Colonic mucosa (tissue), 4 donors: Measurements from ENCODE around the gene ISG20L2. TPM values are rescaled to one million over a fixed set of nuclear protein-coding genes. Genes with fewer than 3 reads are reported as not detected.

ENCODE experiments used
- DNase-seq: peaks from one replicate; pipeline ENCODE4 v3.0.0-alpha.2; 2020
- H3K27ac ChIP-seq: fragments of 200-600 bp; one replicate; pipeline ENCODE4 v1.8.0; 2021
- H3K27me3 ChIP-seq: fragments of 200-600 bp; one replicate; pipeline ENCODE4 v1.8.0; 2021
- H3K36me3 ChIP-seq: fragments of 200-600 bp; one replicate; pipeline ENCODE4 v1.8.0; 2021
- H3K4me1 ChIP-seq: fragments of 200-600 bp; one replicate; pipeline ENCODE4 v1.8.0; 2021; ENCODE audit warnings: mild to moderate bottlenecking
- H3K4me3 ChIP-seq: fragments of 200-600 bp; one replicate; pipeline ENCODE4 v1.8.0; 2021
- H3K9ac ChIP-seq, 2 donors: one replicate each; pipeline ENCODE4 v1.7.0; 2013; ENCODE audit warnings: control low read depth in 2 of 2, low read depth in 2 of 2, low read length in 2 of 2
- H3K9me3 ChIP-seq: fragments of 200-600 bp; one replicate; pipeline ENCODE4 v1.8.0; 2021
- intact Hi-C: fragments of 100-400 bp; cut with DNase I; formaldehyde crosslinking; loops from one replicate; pipeline ENCODE4 v1.14.1; 2022
- total RNA-seq, 2 donors: library from RNA; stranded (reverse); fragmentation: NEBNext Ultra II Directional in 1 of 2; extraction: Animal tissue kit (Norgen Biotek cat#: 25700) in 1 of 2; gene quantifications; one replicate each; pipeline ENCODE4 v1.2.1, GENCODE V29; 2021
- TF ChIP-seq, protein P1 (sequence below): fragments of 200-600 bp; IDR thresholded peaks from one replicate; pipeline ENCODE4 v1.8.0; 2022; ENCODE audit warnings: antibody characterized with exemption, mild to moderate bottlenecking
- donor health status: healthy.
- donor health status: DM: no; HTN: no; CAD: no.
- donor health status: DM: no; HTN: no; CAD: no.

ISG20L2 gene
- total RNA-seq, 2 donors from 2014 or later = 23.4 to 30.0 TPM

DNA sequence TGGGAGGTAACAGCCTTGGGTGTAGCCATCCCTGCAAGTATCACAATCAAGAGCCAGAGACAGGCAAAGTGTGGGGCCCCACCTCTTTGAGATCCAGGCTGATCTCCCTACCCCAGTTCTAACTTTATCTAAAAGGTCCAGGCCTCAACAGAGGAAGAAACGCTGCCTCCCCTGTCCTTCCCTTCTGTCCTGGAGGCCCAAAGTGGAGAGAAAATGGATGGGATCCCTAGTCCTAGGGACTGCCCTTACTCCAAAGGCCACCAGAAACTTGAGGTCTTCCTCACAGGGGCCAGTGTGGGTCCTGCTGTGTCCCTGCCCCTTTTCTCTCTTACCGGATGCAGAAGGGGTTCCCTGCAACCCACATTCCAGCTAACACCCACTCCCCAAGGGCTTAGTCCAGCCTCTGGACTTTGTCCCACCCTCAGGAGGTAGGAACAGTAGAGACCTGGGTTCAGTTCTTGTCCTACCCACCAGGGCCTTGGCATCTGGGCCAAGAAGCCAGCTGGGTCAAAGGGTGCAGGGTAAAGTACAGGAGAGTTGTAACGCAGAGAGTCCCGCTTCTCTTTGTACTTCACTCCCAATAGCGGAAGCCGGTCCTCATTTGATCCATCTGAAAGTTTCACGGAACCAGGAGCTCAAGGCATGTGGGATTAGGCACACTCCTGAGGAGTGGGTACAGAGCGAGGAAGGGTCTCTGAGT is 21.0 kb upstream of the ISG20L2 start:
- DNase-seq = peak; percentile 81
- Histone ChIP-seq H3K9me3 (no peaks in the 10 kb centered on the region), H3K4me3 (peak overlapping the region; percentile 95), H3K9ac (peak overlapping the region; percentile 98 to 99), H3K27ac (peak overlapping the region; percentile 94), H3K36me3 (no peaks in the 10 kb centered on the region), H3K27me3 (no peaks in the 10 kb centered on the region), H3K4me1 (peaks cover 27% of the 10 kb centered on the region)
- intact Hi-C loops = no loop called here
- TF ChIP-seq, protein P1, sequence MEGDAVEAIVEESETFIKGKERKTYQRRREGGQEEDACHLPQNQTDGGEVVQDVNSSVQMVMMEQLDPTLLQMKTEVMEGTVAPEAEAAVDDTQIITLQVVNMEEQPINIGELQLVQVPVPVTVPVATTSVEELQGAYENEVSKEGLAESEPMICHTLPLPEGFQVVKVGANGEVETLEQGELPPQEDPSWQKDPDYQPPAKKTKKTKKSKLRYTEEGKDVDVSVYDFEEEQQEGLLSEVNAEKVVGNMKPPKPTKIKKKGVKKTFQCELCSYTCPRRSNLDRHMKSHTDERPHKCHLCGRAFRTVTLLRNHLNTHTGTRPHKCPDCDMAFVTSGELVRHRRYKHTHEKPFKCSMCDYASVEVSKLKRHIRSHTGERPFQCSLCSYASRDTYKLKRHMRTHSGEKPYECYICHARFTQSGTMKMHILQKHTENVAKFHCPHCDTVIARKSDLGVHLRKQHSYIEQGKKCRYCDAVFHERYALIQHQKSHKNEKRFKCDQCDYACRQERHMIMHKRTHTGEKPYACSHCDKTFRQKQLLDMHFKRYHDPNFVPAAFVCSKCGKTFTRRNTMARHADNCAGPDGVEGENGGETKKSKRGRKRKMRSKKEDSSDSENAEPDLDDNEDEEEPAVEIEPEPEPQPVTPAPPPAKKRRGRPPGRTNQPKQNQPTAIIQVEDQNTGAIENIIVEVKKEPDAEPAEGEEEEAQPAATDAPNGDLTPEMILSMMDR = no peak

DNA sequence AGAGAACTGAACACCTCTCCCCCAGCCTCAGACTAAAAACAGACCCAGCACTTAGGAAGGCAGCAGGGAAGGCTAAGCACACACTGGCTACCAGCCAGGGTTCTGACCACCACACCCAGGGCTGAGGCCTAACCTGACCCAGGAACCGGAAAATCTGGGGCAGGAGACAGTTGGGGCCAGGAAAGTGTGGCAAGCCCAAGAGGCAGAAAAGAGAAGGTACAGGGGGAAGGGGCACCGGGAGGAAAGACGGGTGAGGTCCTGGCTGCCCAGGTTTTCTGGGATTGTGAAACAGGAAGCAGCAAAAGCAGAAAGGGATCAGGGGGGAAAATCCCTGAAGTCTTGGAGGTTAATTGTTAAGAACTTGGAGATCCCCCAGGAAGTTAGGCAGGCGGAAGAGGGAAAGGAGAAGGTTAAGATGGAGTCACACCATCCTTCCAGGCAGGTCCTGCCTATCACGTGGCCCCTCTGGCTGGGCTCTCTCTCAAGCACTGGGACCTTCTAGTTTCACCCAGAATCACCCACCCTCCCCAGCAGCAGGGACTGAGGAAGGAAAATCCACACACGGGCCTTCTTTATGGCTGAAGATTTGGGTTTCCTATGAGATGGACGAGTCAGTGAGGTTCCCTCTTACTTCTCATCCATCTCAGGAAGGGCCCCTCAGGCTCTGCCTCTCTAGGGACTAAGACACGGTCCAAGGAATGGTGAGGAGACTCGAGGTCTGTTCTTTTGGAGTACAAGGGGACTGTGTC is 20.3 kb upstream of the ISG20L2 start:
- peak; percentile 81 for DNase-seq
- H3K27ac ChIP-seq = peak overlapping the region; percentile 94
- peaks cover 27% of the 10 kb centered on the region for H3K4me1 ChIP-seq
- no peaks in the 10 kb centered on the region for H3K9me3 ChIP-seq
- TF ChIP-seq, protein P1 = no peak
- H3K4me3 ChIP-seq = peak overlapping the region; percentile 95
- intact Hi-C loops = no loop called here
- peak overlapping the region; percentile 98 to 99 for H3K9ac ChIP-seq
- H3K27me3 ChIP-seq = no peaks in the 10 kb centered on the region
- H3K36me3 ChIP-seq = no peaks in the 10 kb centered on the region

DNA sequence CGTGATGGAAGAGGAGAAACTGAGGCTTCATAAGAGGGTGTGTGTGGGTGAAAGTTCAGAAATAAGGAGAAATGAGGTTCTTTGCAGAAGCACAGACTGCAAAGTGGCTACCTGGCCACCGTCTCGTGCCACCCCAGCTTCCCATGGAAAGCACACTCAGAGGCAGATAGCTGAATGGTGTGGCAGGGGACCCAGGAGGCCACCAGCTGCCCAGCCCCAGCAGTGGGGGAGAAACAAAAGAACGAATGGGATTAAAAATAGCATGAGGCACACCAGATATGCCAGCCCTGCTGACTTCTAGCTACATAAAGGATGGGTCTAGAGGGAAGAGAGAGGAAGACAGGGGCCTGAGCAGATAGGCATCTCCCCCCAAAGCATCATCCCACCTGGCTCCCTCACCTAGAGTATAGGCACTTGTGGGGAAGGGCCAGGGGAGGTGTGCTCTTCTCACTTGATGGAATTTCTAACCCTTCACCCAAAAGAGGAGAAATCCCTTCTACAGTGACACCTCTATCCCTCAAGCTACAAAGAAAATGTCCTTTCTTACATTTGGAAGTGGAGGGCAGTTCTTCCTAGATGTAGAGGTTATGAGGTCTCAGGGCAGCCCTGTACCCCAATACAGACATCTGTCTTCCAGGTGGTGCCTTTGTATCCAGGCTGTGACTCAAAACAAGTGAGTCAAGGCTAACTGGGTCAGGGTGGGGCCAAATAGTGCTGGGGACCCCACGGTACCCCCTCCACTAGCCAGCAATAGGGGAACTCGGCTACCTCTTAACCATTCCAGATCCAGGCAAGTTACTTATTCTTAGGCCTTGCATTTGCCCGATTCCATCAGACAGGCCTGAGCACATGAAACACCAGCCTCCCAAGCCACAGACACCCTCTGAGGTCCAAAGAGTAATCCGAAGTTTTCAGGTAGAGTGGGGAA is 19.4 kb upstream of the ISG20L2 start:
- Histone ChIP-seq H3K4me1 (peaks cover 27% of the 10 kb centered on the region), H3K36me3 (no peaks in the 10 kb centered on the region), H3K27me3 (no peaks in the 10 kb centered on the region), H3K4me3 (peak overlapping the region; percentile 95), H3K9ac (peak overlapping the region; percentile 98 to 99), H3K27ac (peak overlapping the region; percentile 94), H3K9me3 (no peaks in the 10 kb centered on the region)
- peak; percentile 27 for DNase-seq
- TF ChIP-seq, protein P1 = no peak
- intact Hi-C loops = no loop called here

DNA sequence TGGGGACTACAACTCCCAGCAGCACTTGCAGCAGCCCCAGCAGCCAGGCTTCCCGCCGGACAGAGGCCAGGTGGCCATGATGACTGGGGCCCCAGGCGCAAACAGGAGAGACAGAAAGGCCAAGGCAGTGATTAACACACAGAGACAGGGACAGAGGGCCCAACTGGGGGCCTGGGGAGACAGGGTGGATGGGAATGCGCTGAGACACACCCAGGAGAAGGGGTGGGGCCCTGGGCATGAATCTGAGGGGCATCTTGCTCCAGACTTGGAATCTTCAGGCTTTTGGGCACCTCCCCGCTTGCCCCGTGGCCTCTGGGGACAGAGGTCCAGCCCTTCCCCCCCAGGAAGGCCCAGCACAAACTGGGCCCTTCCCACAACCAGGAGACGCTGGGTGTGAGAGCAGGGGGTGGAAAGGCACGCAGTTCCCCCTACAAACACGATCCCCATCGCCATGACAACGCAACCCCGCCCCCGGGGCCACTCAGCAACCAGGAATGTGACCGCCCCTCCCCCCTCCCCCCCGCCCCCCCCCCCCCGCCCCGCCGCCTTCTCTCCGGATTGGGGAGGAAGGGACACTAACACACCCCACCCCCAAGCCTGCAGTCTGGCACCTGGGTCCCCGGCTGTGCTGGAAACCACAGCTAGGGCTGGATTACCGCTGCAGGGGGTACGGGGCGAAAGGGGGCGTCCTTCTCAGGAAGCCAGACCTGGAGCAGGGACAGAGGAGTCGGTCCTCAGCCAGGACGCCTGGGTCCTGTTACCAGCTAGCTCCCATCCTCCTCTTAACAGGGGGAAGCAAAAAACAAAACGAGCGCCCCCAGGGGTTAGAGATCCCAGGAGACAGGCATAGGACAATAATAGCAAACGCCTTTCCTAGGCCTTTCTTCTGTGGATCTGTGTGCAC is 18.4 kb upstream of the ISG20L2 start:
- TF ChIP-seq, protein P1 = no peak
- Histone ChIP-seq H3K9me3 (no peaks in the 10 kb centered on the region), H3K27ac (peak overlapping the region; percentile 94), H3K9ac (peak overlapping the region; percentile 89 to 98), H3K4me3 (peak overlapping the region; percentile 29), H3K27me3 (no peaks in the 10 kb centered on the region), H3K4me1 (peaks cover 22% of the 10 kb centered on the region), H3K36me3 (no peaks in the 10 kb centered on the region)
- DNase-seq = peak; percentile 91
- intact Hi-C loops = no loop called here
